GM12875 (cell line): ENCODE data around the gene POLE.

Experiments
- H3K4me3 ChIP-seq: one replicate; pipeline ENCODE4 v1.5.1; 2011; ENCODE audit warnings: low read depth, low read length, control low read depth
- TF ChIP-seq, protein P1 (sequence below): IDR thresholded peaks from 2 replicates; pipeline ENCODE4 v1.5.1; 2011; ENCODE audit warnings: low read depth, mild to moderate bottlenecking, control low read depth, inconsistent platforms, low read length, moderate library complexity, borderline replicate concordance; ENCODE audit not compliant: insufficient read depth

The POLE gene

DNA sequence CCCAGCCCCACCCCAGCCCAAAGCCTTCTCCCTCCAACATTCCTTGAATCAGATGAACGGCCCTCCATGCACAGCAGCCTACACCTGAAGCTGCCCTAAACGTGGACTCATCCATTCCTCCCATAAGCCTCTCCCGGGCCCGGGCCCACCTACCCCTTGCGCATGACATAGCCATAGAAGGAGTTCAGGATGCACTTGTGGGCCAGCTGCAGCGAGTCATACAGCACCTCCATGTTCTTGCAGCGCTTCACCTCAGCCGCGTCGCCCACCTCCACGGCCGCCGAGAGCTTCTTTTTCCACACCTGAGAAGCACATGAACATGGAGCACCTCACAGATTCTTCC, 22.0 kb downstream of the POLE start:
- TF ChIP-seq, protein P1, sequence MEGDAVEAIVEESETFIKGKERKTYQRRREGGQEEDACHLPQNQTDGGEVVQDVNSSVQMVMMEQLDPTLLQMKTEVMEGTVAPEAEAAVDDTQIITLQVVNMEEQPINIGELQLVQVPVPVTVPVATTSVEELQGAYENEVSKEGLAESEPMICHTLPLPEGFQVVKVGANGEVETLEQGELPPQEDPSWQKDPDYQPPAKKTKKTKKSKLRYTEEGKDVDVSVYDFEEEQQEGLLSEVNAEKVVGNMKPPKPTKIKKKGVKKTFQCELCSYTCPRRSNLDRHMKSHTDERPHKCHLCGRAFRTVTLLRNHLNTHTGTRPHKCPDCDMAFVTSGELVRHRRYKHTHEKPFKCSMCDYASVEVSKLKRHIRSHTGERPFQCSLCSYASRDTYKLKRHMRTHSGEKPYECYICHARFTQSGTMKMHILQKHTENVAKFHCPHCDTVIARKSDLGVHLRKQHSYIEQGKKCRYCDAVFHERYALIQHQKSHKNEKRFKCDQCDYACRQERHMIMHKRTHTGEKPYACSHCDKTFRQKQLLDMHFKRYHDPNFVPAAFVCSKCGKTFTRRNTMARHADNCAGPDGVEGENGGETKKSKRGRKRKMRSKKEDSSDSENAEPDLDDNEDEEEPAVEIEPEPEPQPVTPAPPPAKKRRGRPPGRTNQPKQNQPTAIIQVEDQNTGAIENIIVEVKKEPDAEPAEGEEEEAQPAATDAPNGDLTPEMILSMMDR, result no peak
- no peak overlapping the region for H3K4me3 ChIP-seq

DNA sequence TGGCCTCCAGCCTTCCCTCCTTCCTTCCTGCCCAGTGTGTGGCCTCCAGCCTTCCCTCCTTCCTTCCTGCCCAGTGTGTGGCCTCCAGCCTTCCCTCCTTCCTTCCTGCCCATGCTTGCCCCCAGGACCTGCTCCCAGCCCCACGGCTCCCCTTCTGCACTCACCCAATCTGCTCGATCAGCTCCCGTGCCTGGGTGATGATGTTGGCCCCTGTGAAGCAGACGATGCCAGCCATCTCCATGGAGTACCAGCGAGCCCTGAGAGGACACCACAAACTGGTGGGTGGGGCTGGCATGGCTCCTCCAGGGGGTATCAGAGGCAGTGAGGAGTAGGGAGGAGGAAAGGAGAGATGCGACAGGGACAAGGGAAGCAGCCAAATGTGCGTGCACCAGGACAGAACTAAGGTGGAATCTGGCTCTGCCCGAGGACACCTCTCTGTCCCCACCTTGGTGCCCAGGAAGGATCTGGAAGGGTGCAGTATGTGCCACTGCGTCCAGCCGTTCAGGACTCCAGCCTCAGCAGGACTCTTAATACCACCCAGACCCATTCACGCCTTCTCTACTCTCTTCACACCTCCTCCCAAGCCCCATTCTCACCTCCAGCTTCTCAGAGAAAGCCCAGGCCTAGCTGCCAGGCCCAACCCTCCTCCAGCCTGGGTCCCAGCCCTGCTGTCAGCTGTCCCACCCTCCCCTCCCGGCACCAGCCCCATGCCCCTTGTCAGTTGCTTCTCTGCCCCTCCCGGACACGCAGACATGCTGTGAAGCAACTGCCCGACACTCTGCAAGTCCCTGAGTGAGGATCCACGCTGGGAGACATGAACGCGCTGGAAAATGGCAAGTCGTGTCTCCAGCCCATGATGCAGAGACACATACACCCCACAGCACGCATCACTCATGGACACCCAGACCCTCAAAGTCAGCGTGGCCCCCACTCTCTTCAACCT, 22.7 kb downstream of the POLE start:
- no peak overlapping the region for H3K4me3 ChIP-seq
- TF ChIP-seq, protein P1, result no peak

DNA sequence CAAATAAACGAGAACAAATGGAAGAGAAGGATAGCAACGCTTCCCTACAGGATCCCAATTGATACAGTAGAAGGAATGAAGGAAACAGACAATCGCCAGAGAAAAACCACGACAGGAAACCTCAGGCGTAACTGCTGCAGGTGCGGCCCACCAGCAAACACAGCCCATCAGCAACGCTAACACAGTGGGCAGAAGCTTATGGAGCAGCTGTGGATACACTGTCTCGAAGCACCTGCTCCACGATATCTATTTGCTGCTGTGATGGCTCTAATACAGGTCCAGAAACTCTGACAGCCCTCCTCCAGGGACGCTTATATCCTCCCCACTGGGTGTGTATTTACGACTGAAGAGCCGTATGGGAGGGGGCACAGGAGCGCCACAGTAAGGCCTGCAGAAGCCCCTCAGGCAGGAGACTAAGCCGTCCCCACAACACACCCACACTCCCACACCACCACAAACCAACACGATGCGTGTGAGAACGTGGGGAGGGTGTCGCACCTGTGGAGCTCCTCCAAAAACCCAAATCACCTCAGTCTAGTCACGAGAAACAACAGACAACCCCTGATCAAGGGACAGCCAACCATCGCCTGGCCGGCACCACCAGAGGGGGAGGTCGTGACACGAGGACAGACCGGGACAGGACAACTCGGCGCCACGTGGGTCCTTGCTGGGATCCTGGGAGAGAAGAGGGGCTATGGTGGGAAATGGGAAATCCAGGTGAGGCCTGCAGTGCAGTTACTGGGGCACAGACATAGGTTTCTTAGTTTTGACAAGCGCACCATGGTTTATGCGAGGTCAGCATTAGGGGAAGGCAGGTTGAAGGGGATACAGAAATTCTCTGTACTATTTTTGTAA, 24.0 kb downstream of the POLE start:
- TF ChIP-seq, protein P1, result no peak
- H3K4me3 ChIP-seq, result no peak overlapping the region

DNA sequence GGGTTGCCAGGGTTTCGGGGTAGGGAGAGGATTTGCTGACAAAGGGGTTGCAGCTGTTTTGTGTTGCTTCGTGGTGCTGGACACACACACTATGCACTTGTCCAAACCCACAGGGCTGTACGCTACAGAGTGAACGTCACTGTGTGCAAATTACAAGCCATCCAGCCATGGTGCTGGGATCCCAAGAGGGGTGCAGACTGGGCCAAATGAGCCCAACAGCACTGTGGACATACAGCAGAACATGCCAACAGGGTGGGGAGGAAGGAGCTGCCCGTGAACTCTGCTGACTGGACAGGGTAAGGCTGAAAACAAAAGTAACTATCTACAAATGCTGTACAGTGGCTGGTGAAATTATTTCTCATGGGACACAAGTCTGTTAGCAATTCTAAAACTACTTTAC, 25.2 kb downstream of the POLE start:
- no peak overlapping the region for H3K4me3 ChIP-seq
- TF ChIP-seq, protein P1, result no peak

DNA sequence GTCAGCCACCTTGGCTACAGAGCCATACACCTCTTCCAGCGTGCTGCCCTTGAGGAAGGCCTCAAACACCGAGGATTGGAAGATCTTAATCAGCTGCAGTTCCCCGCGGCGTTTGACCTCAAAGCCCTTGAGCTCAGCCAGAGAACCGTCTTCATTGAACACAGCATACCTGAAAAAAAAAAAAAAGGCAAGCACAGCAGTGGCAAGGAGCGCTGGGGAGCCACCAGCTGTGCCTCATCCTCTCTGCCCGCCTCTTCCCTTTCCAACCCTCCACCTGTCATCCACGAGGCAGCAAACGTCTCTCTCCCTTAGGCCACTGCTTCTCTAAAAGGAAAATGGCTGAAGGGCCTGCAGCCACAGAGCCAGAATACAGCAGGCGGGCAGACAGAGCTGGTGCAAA, 26.1 kb downstream of the POLE start:
- no peak overlapping the region for H3K4me3 ChIP-seq

DNA sequence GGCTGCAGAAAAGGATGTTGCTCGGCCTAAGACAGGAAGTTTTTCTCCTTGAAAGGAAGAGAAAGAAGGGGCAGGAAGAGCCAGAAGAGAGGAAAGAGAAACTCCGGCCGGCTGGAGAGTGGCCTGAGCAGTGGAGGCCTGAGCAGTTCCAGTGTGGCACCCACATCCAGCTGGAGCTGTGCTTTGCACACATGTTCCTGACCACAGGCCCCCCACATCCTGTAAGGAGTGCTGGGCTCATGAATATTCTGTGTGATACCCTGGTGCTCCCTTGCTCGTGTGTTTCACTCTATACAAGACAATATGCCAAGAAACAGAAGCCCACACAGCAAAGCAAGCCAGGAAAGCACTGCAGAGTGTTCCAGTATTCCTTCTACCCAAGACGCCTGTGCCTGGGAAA, 27.1 kb downstream of the POLE start:
- no peak overlapping the region for H3K4me3 ChIP-seq
- TF ChIP-seq, protein P1, result no peak

More for the DNA sequence above, 26.1 kb downstream of the POLE start:
- TF ChIP-seq, protein P1, result no peak
